Astrocyte (in vitro differentiated cells and primary cell): ENCODE results near the gene RAB11FIP5. TPM values are rescaled to one million over a fixed set of nuclear protein-coding genes. Genes with fewer than 3 reads are reported as not detected.
A peak's percentile ranks its signal among the peaks of the same experiment; 100 is the strongest.

Experiments used
- DNase-seq: peaks from one replicate; pipeline ENCODE4 v3.0.0-alpha.2; 2010; ENCODE audit warnings: low read depth
- FAIRE-seq: peaks from 2 replicates; lab custom pipeline; 2011; peaks lifted over from hg19 to GRCh38; lab: Jason Lieb, UNC
- H2AFZ ChIP-seq: 2 replicates; pipeline ENCODE4 v1.6.0; 2012; ENCODE audit warnings: low read depth, low read length, inconsistent platforms
- H3K27ac ChIP-seq: 2 replicates; pipeline ENCODE4 v1.5.1; 2011; ENCODE audit warnings: low read depth, low read length, inconsistent platforms
- H3K27me3 ChIP-seq: 2 replicates; pipeline ENCODE4 v1.6.0; 2011; ENCODE audit warnings: low read length, inconsistent platforms; ENCODE audit not compliant: insufficient read depth
- H3K36me3 ChIP-seq: 2 replicates; pipeline ENCODE4 v1.5.1; 2011; ENCODE audit warnings: low read length, inconsistent platforms; ENCODE audit not compliant: insufficient read depth
- H3K4me1 ChIP-seq: 2 replicates; pipeline ENCODE4 v1.5.1; 2011; ENCODE audit warnings: low read length, inconsistent platforms; ENCODE audit not compliant: insufficient read depth
- H3K4me2 ChIP-seq: 2 replicates; pipeline ENCODE4 v1.6.0; 2012; ENCODE audit warnings: low read length, inconsistent platforms
- H3K4me3 ChIP-seq: 2 replicates; pipeline ENCODE4 v1.5.1; 2011; ENCODE audit warnings: low read depth, mild to moderate bottlenecking, low read length, inconsistent platforms; ENCODE audit not compliant: insufficient read depth
- H3K79me2 ChIP-seq: 2 replicates; pipeline ENCODE4 v1.6.0; 2012; ENCODE audit warnings: mild to moderate bottlenecking, low read length, inconsistent platforms; ENCODE audit not compliant: insufficient read depth
- H3K9ac ChIP-seq: 2 replicates; pipeline ENCODE4 v1.6.0; 2012; ENCODE audit warnings: mild to moderate bottlenecking, low read length, inconsistent platforms
- H3K9me3 ChIP-seq: 2 replicates; pipeline ENCODE4 v1.5.1; 2012; ENCODE audit warnings: low read depth, mild to moderate bottlenecking, low read length, inconsistent platforms; ENCODE audit not compliant: insufficient read depth
- H4K20me1 ChIP-seq: 2 replicates; pipeline ENCODE4 v1.6.0; 2012; ENCODE audit warnings: low read length, inconsistent platforms; ENCODE audit not compliant: insufficient read depth
- H3K27ac Mint-ChIP-seq: one replicate; pipeline ENCODE4 v1.8.0; 2021; ENCODE audit warnings: mild to moderate bottlenecking, mixed read lengths; ENCODE audit not compliant: unreplicated experiment
- H3K27me3 Mint-ChIP-seq: one replicate; pipeline ENCODE4 v1.8.0; 2021; ENCODE audit warnings: low read depth, mixed read lengths; ENCODE audit not compliant: unreplicated experiment
- H3K36me3 Mint-ChIP-seq: one replicate; pipeline ENCODE4 v1.8.0; 2021; ENCODE audit warnings: low read depth, mixed read lengths; ENCODE audit not compliant: unreplicated experiment
- H3K4me1 Mint-ChIP-seq: one replicate; pipeline ENCODE4 v1.8.0; 2021; ENCODE audit warnings: low read depth, mixed read lengths; ENCODE audit not compliant: unreplicated experiment
- H3K4me3 Mint-ChIP-seq: one replicate; pipeline ENCODE4 v1.8.0; 2021; ENCODE audit warnings: mild to moderate bottlenecking, moderate library complexity, mixed read lengths; ENCODE audit not compliant: unreplicated experiment
- H3K9me3 Mint-ChIP-seq: one replicate; pipeline ENCODE4 v1.8.0; 2021; ENCODE audit warnings: mild to moderate bottlenecking, mixed read lengths; ENCODE audit not compliant: unreplicated experiment
- CTCF ChIP-seq: IDR thresholded peaks from 2 replicates; pipeline ENCODE4 v1.5.1; 2011; ENCODE audit warnings: low read depth, mild to moderate bottlenecking, inconsistent platforms, low read length, moderate library complexity; ENCODE audit not compliant: insufficient read depth
- EZH2 ChIP-seq: IDR thresholded peaks from 2 replicates; pipeline ENCODE4 v1.6.1; 2012; ENCODE audit warnings: mild to moderate bottlenecking, low read length, inconsistent platforms; ENCODE audit not compliant: insufficient read depth
- total RNA-seq: library from RNA; stranded (reverse); gene quantifications from 2 replicates; pipeline ENCODE4 v1.2.1, GENCODE V29; 2021

Gene RAB11FIP5
- total RNA-seq, 1 donor from 2014 or later: 56.0 TPM

GRCh38 chr2:73112026-73112912 is 479 bp downstream of the RAB11FIP5 start:
- Histone ChIP-seq H3K4me2 (peak overlapping the region; percentile 97), H2AFZ (peak overlapping the region; percentile 51), H3K9me3 (no peaks in the 10 kb centered on the region), H3K27ac (peak overlapping the region; percentile 85), H3K79me2 (peaks cover 54% of the 10 kb centered on the region), H3K9ac (peak overlapping the region; percentile 90), H3K36me3 (no peaks in the 10 kb centered on the region), H3K27me3 (no peaks in the 10 kb centered on the region), H4K20me1 (peaks cover 48% of the 10 kb centered on the region), H3K4me3 (peak overlapping the region; percentile 78), H3K4me1 (peaks cover 23% of the 10 kb centered on the region)
- H3K27me3 Mint-ChIP-seq: peaks cover 4% of the 10 kb centered on the region
- H3K27ac Mint-ChIP-seq: peak overlapping the region; percentile 92
- H3K36me3 Mint-ChIP-seq: peaks cover 11% of the 10 kb centered on the region
- DNase-seq (peak; percentile 45), FAIRE-seq (no peak)
- H3K9me3 Mint-ChIP-seq: no peaks in the 10 kb centered on the region
- H3K4me1 Mint-ChIP-seq: peaks cover 21% of the 10 kb centered on the region
- peak overlapping the region; percentile 96 for H3K4me3 Mint-ChIP-seq
- no peak for TF ChIP-seq CTCF

GRCh38 chr2:73111073-73112025 is 1.4 kb downstream of the RAB11FIP5 start:
- peaks cover 57% of the 10 kb centered on the region for H4K20me1 ChIP-seq
- H3K9me3 ChIP-seq: no peaks in the 10 kb centered on the region
- H3K27ac ChIP-seq: peak overlapping the region; percentile 85
- H3K36me3 ChIP-seq: no peaks in the 10 kb centered on the region
- Mint-ChIP-seq H3K36me3 (peaks cover 17% of the 10 kb centered on the region), H3K4me1 (peaks cover 25% of the 10 kb centered on the region), H3K4me3 (peak overlapping the region; percentile 96), H3K27me3 (no peaks in the 10 kb centered on the region), H3K9me3 (no peaks in the 10 kb centered on the region), H3K27ac (peak overlapping the region; percentile 92)
- no peak for FAIRE-seq
- no peak for TF ChIP-seq CTCF
- no peak for TF ChIP-seq EZH2
- peak overlapping the region; percentile 90 for H3K9ac ChIP-seq
- H3K4me3 ChIP-seq: peak overlapping the region; percentile 78
- no peaks in the 10 kb centered on the region for H3K27me3 ChIP-seq
- H2AFZ ChIP-seq: peak overlapping the region; percentile 51
- peak overlapping the region; percentile 97 for H3K4me2 ChIP-seq
- peaks cover 25% of the 10 kb centered on the region for H3K4me1 ChIP-seq
- H3K79me2 ChIP-seq: peaks cover 63% of the 10 kb centered on the region
- peak; percentile 40 for DNase-seq
